LHCN-M2 (cell line): ENCODE results near the gene ARID4B. TPM values are rescaled to one million over a fixed set of nuclear protein-coding genes. Genes with fewer than 3 reads are reported as not detected.
"Not testable (repeated sequence)": the region's sequence is repeated elsewhere in the genome, so short reads cannot be mapped to it uniquely, and the experiment has no call there.

Experiments used
- DNase-seq: peaks from one replicate; pipeline ENCODE4 v3.0.0-alpha.2; 2012; ENCODE audit warnings: low read depth
- total RNA-seq: library from RNA; depleted of rRNA; stranded (reverse); fragments of >200 nt; gene quantifications from 2 replicates; pipeline ENCODE4 v1.2.3, GENCODE V29; 2014

Gene ARID4B
- total RNA-seq, 1 experiment from 2014 or later: 19.1 TPM

GRCh38 chr1:235227414-235227813, 100.6 kb downstream of the ARID4B start:
- DNase-seq: no peak

GRCh38 chr1:235226933-235227332, 101.0 kb downstream of the ARID4B start:
- DNase-seq: no peak

- no peak for DNase-seq
Observed at GRCh38 chr1:235225299-235225698, 102.7 kb downstream of the ARID4B start.

GRCh38 chr1:235221653-235222375, 106.2 kb downstream of the ARID4B start:
- DNase-seq: no peak

GRCh38 chr1:235215453-235215852, 112.5 kb downstream of the ARID4B start:
- DNase-seq: no peak

GRCh38 chr1:235214962-235215361, 113.0 kb downstream of the ARID4B start:
- not testable (repeated sequence) for DNase-seq

GRCh38 chr1:235213752-235214151, 114.2 kb downstream of the ARID4B start:
- no peak for DNase-seq

- DNase-seq: no peak
Observed at GRCh38 chr1:235211517-235211916, 116.5 kb downstream of the ARID4B start.

GRCh38 chr1:235207209-235207565, 120.8 kb downstream of the ARID4B start:
- DNase-seq: peak; percentile 59

- DNase-seq: peak; percentile 35
Observed at GRCh38 chr1:235206533-235207208, 121.3 kb downstream of the ARID4B start.

- DNase-seq: no peak
Observed at GRCh38 chr1:235205687-235206086, 122.3 kb downstream of the ARID4B start.

- DNase-seq: no peak
Observed at GRCh38 chr1:235203428-235203827, 124.6 kb downstream of the ARID4B start.

- DNase-seq: not testable (repeated sequence)
Observed at GRCh38 chr1:235202447-235202846, 125.5 kb downstream of the ARID4B start.

- peak; percentile 51 for DNase-seq
Observed at GRCh38 chr1:235199441-235199840, 128.5 kb downstream of the ARID4B start.

GRCh38 chr1:235190431-235190830, 137.5 kb downstream of the ARID4B start:
- DNase-seq: no peak

- DNase-seq: no peak
Observed at GRCh38 chr1:235187316-235187715, 140.7 kb downstream of the ARID4B start.

- DNase-seq: no peak
Observed at GRCh38 chr1:235181561-235182245, 146.3 kb downstream of the ARID4B start.

GRCh38 chr1:235180916-235181460, 147.0 kb downstream of the ARID4B start:
- DNase-seq: no peak

- no peak for DNase-seq
Observed at GRCh38 chr1:235176486-235176885, 151.5 kb downstream of the ARID4B start.

- DNase-seq: no peak
Observed at GRCh38 chr1:235169986-235170385, 158.0 kb downstream of the ARID4B start.

GRCh38 chr1:235168375-235168774, 159.6 kb downstream of the ARID4B start:
- no peak for DNase-seq

- no peak for DNase-seq
Observed at GRCh38 chr1:235161685-235162327, 166.2 kb downstream of the ARID4B start.
